ENCODE data around the gene FAM32A.
"Not testable (repeated sequence)": the region's sequence is repeated elsewhere in the genome, so short reads cannot be mapped to it uniquely, and the experiment has no call there.

Gene FAM32A

GRCh38 chr19:16166417-16166816 is 18.8 kb upstream of the FAM32A start:
- no peak for DNase-seq

- DNase-seq: no peak
These were observed 18.2 kb upstream of the FAM32A start for GRCh38 chr19:16167055-16167454.

GRCh38 chr19:16168465-16169081 is 16.6 kb upstream of the FAM32A start:
- no peak for DNase-seq

- no peak for DNase-seq
These were observed 15.1 kb upstream of the FAM32A start for GRCh38 chr19:16170134-16170533.

GRCh38 chr19:16175954-16176353 is 9.3 kb upstream of the FAM32A start:
- DNase-seq: no peak

- not testable (repeated sequence) for DNase-seq
These were observed 6.3 kb upstream of the FAM32A start for GRCh38 chr19:16178866-16179265.

- DNase-seq: no peak
These were observed 4.6 kb upstream of the FAM32A start for GRCh38 chr19:16180611-16181010.

GRCh38 chr19:16184665-16185122 is 516 bp upstream of the FAM32A start:
- no peak for DNase-seq

- peak; percentile 18 for DNase-seq
These were observed 536 bp downstream of the FAM32A start for GRCh38 chr19:16185768-16186123.

GRCh38 chr19:16188521-16188920 is 3.3 kb downstream of the FAM32A start:
- DNase-seq: no peak

- DNase-seq: no peak
These were observed 5.0 kb downstream of the FAM32A start for GRCh38 chr19:16190198-16190597.

GRCh38 chr19:16190736-16191135 is 5.5 kb downstream of the FAM32A start:
- no peak for DNase-seq

GRCh38 chr19:16191216-16191908 is 6.2 kb downstream of the FAM32A start:
- DNase-seq: no peak

- DNase-seq: no peak
These were observed 8.3 kb downstream of the FAM32A start for GRCh38 chr19:16193466-16193865.

- no peak for DNase-seq
These were observed 12.0 kb downstream of the FAM32A start for GRCh38 chr19:16197188-16197621.

GRCh38 chr19:16197622-16198369 is 12.6 kb downstream of the FAM32A start, which contains the start of gene AP1M1:
TSS of gene AP1M1 (plus strand) at chr19:16197911. CDS start at chr19:16198027, 116 bp downstream.
- DNase-seq: peak; percentile 95

GRCh38 chr19:16198370-16198651 is 13.1 kb downstream of the FAM32A start:
- DNase-seq: no peak

- DNase-seq: no peak
These were observed 14.2 kb downstream of the FAM32A start for GRCh38 chr19:16199275-16199932.

- no peak for DNase-seq
These were observed 15.1 kb downstream of the FAM32A start for GRCh38 chr19:16200038-16201010.

- no peak for DNase-seq
These were observed 15.8 kb downstream of the FAM32A start for GRCh38 chr19:16201011-16201391.

GRCh38 chr19:16202320-16203255 is 17.4 kb downstream of the FAM32A start:
- no peak for DNase-seq
